Neural cell (in vitro differentiated cells): Measurements from ENCODE around the gene LPAR6. TPM values are rescaled to one million over a fixed set of nuclear protein-coding genes. Genes with fewer than 3 reads are reported as not detected.

Experiments used
- H2AFZ ChIP-seq: fragments of 200-600, 300-800 bp; sonication (generic), shearing (Covaris generic); 2 replicates; pipeline ENCODE4 v1.6.0; 2014; ENCODE audit warnings: low read depth, mild to moderate bottlenecking, antibody characterized with exemption, low read length, moderate library complexity
- H3F3A ChIP-seq: fragments of 200-600 bp; shearing (Covaris generic); 2 replicates; pipeline ENCODE4 v1.6.1; 2016; ENCODE audit warnings: mild to moderate bottlenecking, moderate library complexity, mixed read lengths, antibody characterized with exemption, low read length; ENCODE audit not compliant: insufficient read depth, poor library complexity, severe bottlenecking
- H3K27ac ChIP-seq: fragments of 200-600, 300-800 bp; sonication (generic), shearing (Covaris generic); 2 replicates; pipeline ENCODE4 v1.5.1; 2014; ENCODE audit warnings: mild to moderate bottlenecking, low read length, moderate library complexity
- H3K27me3 ChIP-seq: fragments of 300-800, 200-600 bp; sonication (generic), shearing (Covaris generic); 2 replicates; pipeline ENCODE4 v1.6.0; 2014; ENCODE audit warnings: mild to moderate bottlenecking, low read depth, low read length, moderate library complexity; ENCODE audit not compliant: insufficient read depth
- H3K36me3 ChIP-seq: fragments of 300-800, 200-600 bp; sonication (generic), shearing (Covaris generic); 2 replicates; pipeline ENCODE4 v1.5.1; 2014; ENCODE audit warnings: mild to moderate bottlenecking, antibody characterized with exemption, low read length, moderate library complexity; ENCODE audit not compliant: insufficient read depth
- H3K4me2 ChIP-seq: fragments of 300-800, 200-600 bp; sonication (generic), shearing (Covaris generic); 2 replicates; pipeline ENCODE4 v1.6.0; 2014; ENCODE audit warnings: mild to moderate bottlenecking, low read length
- H3K4me3 ChIP-seq: fragments of 300-800, 200-600 bp; sonication (generic), shearing (Covaris generic); 2 replicates; pipeline ENCODE4 v1.5.1; 2014; ENCODE audit warnings: mild to moderate bottlenecking, low read length, moderate library complexity
- H3K79me2 ChIP-seq: fragments of 200-600 bp; shearing (Covaris generic); replicated peaks from 2 replicates; pipeline ENCODE4 v1.6.0; 2014; ENCODE audit warnings: mild to moderate bottlenecking, low read length, moderate library complexity; ENCODE audit not compliant: insufficient read depth
- H3K9ac ChIP-seq: fragments of 300-800, 200-600 bp; sonication (generic), shearing (Covaris generic); 2 replicates; pipeline ENCODE4 v1.6.1; 2016; ENCODE audit warnings: mild to moderate bottlenecking, low read length, mixed read lengths
- H3K9me2 ChIP-seq: fragments of 200-600 bp; shearing (Covaris generic); 2 replicates; pipeline ENCODE4 v1.6.1; 2016; ENCODE audit warnings: mild to moderate bottlenecking, low read length, mixed read lengths; ENCODE audit not compliant: insufficient read depth
- H3K9me3 ChIP-seq: fragments of 200-600, 300-800 bp; sonication (generic), shearing (Covaris generic); 2 replicates; pipeline ENCODE4 v1.6.1; 2016; ENCODE audit warnings: mild to moderate bottlenecking, mixed run types, low read length, moderate library complexity, mixed read lengths
- H4K20me1 ChIP-seq: fragments of 200-600 bp; shearing (Covaris generic); 2 replicates; pipeline ENCODE4 v1.6.1; 2016; ENCODE audit warnings: mild to moderate bottlenecking, mixed run types; ENCODE audit not compliant: insufficient read depth
- EP300 ChIP-seq: fragments of 450-650 bp; conservative IDR thresholded peaks from 2 replicates; pipeline ENCODE4 v1.6.1; 2014; ENCODE audit warnings: antibody characterized with exemption, mild to moderate bottlenecking, moderate library complexity; ENCODE audit not compliant: poor library complexity, severe bottlenecking
- EZH2 ChIP-seq: fragments of 200-600, 300-800 bp; shearing (Covaris generic), sonication (generic); IDR thresholded peaks from 2 replicates; pipeline ENCODE4 v1.6.1; 2014; ENCODE audit warnings: antibody characterized with exemption, low read length, borderline replicate concordance, mild to moderate bottlenecking; ENCODE audit not compliant: insufficient read depth, poor library complexity, severe bottlenecking
- MXI1 ChIP-seq: fragments of 450-650 bp; conservative IDR thresholded peaks from 2 replicates; pipeline ENCODE4 v1.6.1; 2014; ENCODE audit warnings: antibody characterized with exemption, mild to moderate bottlenecking; ENCODE audit not compliant: poor library complexity, severe bottlenecking
- POLR2AphosphoS5 ChIP-seq: IDR thresholded peaks from 2 replicates; pipeline ENCODE4 v1.6.1; 2012
- RAD21 ChIP-seq: fragments of 450-650 bp; conservative IDR thresholded peaks from 2 replicates; pipeline ENCODE4 v1.6.1; 2014; ENCODE audit warnings: antibody characterized with exemption, mild to moderate bottlenecking, moderate library complexity
- REST ChIP-seq: IDR thresholded peaks from 2 replicates; pipeline ENCODE4 v1.6.1; 2012; ENCODE audit warnings: borderline replicate concordance
- SMC3 ChIP-seq: fragments of 450-650 bp; conservative IDR thresholded peaks from 2 replicates; pipeline ENCODE4 v1.6.1; 2014; ENCODE audit warnings: antibody characterized with exemption, mild to moderate bottlenecking, moderate library complexity; ENCODE audit not compliant: poor library complexity
- TAF1 ChIP-seq: IDR thresholded peaks from 2 replicates; pipeline ENCODE4 v1.6.1; 2012; ENCODE audit warnings: low read depth
- polyA plus RNA-seq: library from polyadenylated mRNA; depleted of rRNA; stranded (reverse); fragments of >200 nt; gene quantifications from 2 replicates; pipeline ENCODE4 v1.2.3, GENCODE V29; 2014
- TF ChIP-seq, protein P1 (sequence below): fragments of 450-650 bp; IDR thresholded peaks from 2 replicates; pipeline ENCODE4 v1.5.1; 2014; ENCODE audit warnings: antibody characterized with exemption, mild to moderate bottlenecking, moderate library complexity; ENCODE audit not compliant: poor library complexity, severe bottlenecking

LPAR6 gene
- polyA plus RNA-seq, 1 donor from 2014 or later: not detected

DNA sequence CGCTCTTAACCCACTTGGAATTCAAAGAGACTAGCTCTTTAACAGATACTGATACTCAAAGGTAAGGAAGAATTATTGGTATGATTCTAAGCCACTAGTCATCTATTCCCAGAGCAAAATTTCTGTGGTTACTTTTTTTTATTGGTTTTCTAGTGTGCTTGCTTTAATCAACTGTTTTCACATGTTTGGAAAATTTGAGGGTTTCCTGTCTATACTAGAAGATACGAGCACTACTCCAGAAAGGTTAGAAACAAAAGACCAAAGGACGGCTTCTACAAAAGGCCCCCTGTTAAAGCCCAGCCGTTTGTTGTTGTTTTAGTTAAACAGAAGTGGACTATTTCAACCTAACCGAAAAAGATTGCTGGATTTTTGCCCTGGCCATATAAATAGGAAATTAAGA is 18.5 kb upstream of the LPAR6 start:
- Histone ChIP-seq H2AFZ (no peak overlapping the region), H4K20me1 (no peaks in the 10 kb centered on the region), H3K79me2 (no peaks in the 10 kb centered on the region), H3K36me3 (no peaks in the 10 kb centered on the region), H3K27ac (no peak overlapping the region), H3K9me3 (no peaks in the 10 kb centered on the region), H3K9ac (no peak overlapping the region), H3K4me2 (no peak overlapping the region), H3K27me3 (no peaks in the 10 kb centered on the region), H3F3A (no peaks in the 10 kb centered on the region), H3K9me2 (no peaks in the 10 kb centered on the region), H3K4me3 (no peak overlapping the region)
- TF ChIP-seq, protein P1, sequence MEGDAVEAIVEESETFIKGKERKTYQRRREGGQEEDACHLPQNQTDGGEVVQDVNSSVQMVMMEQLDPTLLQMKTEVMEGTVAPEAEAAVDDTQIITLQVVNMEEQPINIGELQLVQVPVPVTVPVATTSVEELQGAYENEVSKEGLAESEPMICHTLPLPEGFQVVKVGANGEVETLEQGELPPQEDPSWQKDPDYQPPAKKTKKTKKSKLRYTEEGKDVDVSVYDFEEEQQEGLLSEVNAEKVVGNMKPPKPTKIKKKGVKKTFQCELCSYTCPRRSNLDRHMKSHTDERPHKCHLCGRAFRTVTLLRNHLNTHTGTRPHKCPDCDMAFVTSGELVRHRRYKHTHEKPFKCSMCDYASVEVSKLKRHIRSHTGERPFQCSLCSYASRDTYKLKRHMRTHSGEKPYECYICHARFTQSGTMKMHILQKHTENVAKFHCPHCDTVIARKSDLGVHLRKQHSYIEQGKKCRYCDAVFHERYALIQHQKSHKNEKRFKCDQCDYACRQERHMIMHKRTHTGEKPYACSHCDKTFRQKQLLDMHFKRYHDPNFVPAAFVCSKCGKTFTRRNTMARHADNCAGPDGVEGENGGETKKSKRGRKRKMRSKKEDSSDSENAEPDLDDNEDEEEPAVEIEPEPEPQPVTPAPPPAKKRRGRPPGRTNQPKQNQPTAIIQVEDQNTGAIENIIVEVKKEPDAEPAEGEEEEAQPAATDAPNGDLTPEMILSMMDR: no peak

GRCh38 chr13:48429886-48430285 is 17.0 kb upstream of the LPAR6 start:
- TF ChIP-seq SMC3 (no peak), EZH2 (no peak), RAD21 (no peak), TAF1 (no peak), REST (no peak), EP300 (no peak), MXI1 (no peak), POLR2AphosphoS5 (no peak)
- TF ChIP-seq, protein P1: no peak
- Histone ChIP-seq H3K9me3 (no peaks in the 10 kb centered on the region), H3K9ac (no peak overlapping the region), H3K9me2 (no peaks in the 10 kb centered on the region), H2AFZ (no peak overlapping the region), H3K4me2 (no peak overlapping the region), H3K27me3 (no peaks in the 10 kb centered on the region), H3F3A (no peaks in the 10 kb centered on the region), H4K20me1 (no peaks in the 10 kb centered on the region), H3K79me2 (no peaks in the 10 kb centered on the region), H3K36me3 (no peaks in the 10 kb centered on the region), H3K4me3 (no peak overlapping the region), H3K27ac (no peak overlapping the region)
